CD14-positive monocyte (primary cell): ENCODE measurements around the gene ZNF805. TPM values are rescaled to one million over a fixed set of nuclear protein-coding genes. Genes with fewer than 3 reads are reported as not detected.

Experiments used
- DNase-seq, 3 donors: peaks; one replicate each; pipeline ENCODE4 v3.0.0-alpha.2; 2011 to 2022
- H2AFZ ChIP-seq: 2 replicates; pipeline ENCODE4 v1.6.0; 2012; ENCODE audit warnings: mild to moderate bottlenecking, low read depth, low read length, inconsistent platforms; ENCODE audit not compliant: insufficient read depth, poor library complexity, severe bottlenecking
- H3K27ac ChIP-seq, 2 donors: 1 replicate in 1 of 2; 2 replicates in 1 of 2; pipeline ENCODE4 v1.5.1; 2012 to 2013; ENCODE audit warnings: low read length in 2 of 2, control low read depth in 1 of 2, inconsistent platforms in 1 of 2, low read depth in 1 of 2, mild to moderate bottlenecking in 1 of 2
- H3K27me3 ChIP-seq, 2 donors: one replicate each; pipeline versions ENCODE4 v1.6.0 to v1.6.1; 2011 to 2013; ENCODE audit warnings: low read length in 2 of 2; ENCODE audit not compliant: control insufficient read depth in 2 of 2, insufficient read depth in 2 of 2
- H3K36me3 ChIP-seq, 2 donors: replicated peaks in 1 of 2; 1 replicate in 1 of 2; 2 replicates in 1 of 2; pipeline versions ENCODE4 v1.5.1 to v1.6.1; 2012 to 2013; ENCODE audit warnings: low read length in 2 of 2, control low read depth in 1 of 2, inconsistent platforms in 1 of 2, mild to moderate bottlenecking in 1 of 2; ENCODE audit not compliant: insufficient read depth in 2 of 2, control insufficient read depth in 1 of 2
- H3K4me1 ChIP-seq, 2 donors: 1 replicate in 1 of 2; 2 replicates in 1 of 2; pipeline versions ENCODE4 v1.5.1 to v1.6.1; 2012 to 2013; ENCODE audit warnings: low read length in 2 of 2, control low read depth in 1 of 2, inconsistent platforms in 1 of 2, mild to moderate bottlenecking in 1 of 2, moderate library complexity in 1 of 2; ENCODE audit not compliant: insufficient read depth in 2 of 2, control insufficient read depth in 1 of 2
- H3K4me2 ChIP-seq: replicated peaks from 2 replicates; pipeline ENCODE3; 2012; ENCODE audit warnings: low read length, moderate library complexity, mild to moderate bottlenecking; ENCODE audit not compliant: poor library complexity, severe bottlenecking; ENCODE audit errors: extremely low read depth
- H3K4me3 ChIP-seq, 3 experiments: fragments of 200-600 bp in 1 of 3; sonication (generic) in 1 of 3; replicated peaks in 1 of 3; 1 replicate in 2 of 3; 2 replicates in 1 of 3; pipeline ENCODE4 v1.5.1; 2011 to 2013; ENCODE audit warnings: low read length in 3 of 3, mild to moderate bottlenecking in 3 of 3, control low read depth in 2 of 3, low read depth in 2 of 3, inconsistent platforms in 1 of 3, moderate library complexity in 1 of 3
- H3K79me2 ChIP-seq: 2 replicates; pipeline ENCODE4 v1.6.0; 2012; ENCODE audit warnings: mild to moderate bottlenecking, control low read depth, inconsistent platforms, low read length, moderate library complexity; ENCODE audit not compliant: insufficient read depth
- H3K9ac ChIP-seq: 2 replicates; pipeline ENCODE4 v1.6.0; 2017; ENCODE audit warnings: low read length, mild to moderate bottlenecking; ENCODE audit not compliant: insufficient read depth, poor library complexity, severe bottlenecking
- H3K9me3 ChIP-seq, 2 donors: replicated peaks in 1 of 2; 1 replicate in 1 of 2; 2 replicates in 1 of 2; pipeline versions ENCODE4 v1.5.1 to v1.6.1; 2012 to 2013; ENCODE audit warnings: low read length in 2 of 2, control low read depth in 1 of 2; ENCODE audit not compliant: control insufficient read depth in 1 of 2, insufficient read depth in 1 of 2
- H4K20me1 ChIP-seq: 2 replicates; pipeline ENCODE4 v1.6.0; 2012; ENCODE audit warnings: mild to moderate bottlenecking, low read length, control low read depth, moderate library complexity; ENCODE audit not compliant: insufficient read depth
- H3K27ac Mint-ChIP-seq, 7 donors: one replicate each; pipeline ENCODE4 v1.8.0; 2020; ENCODE audit warnings: mild to moderate bottlenecking in 7 of 7, mixed read lengths in 7 of 7, moderate library complexity in 6 of 7, inconsistent platforms in 2 of 7
- H3K27me3 Mint-ChIP-seq, 3 donors: one replicate each; pipeline ENCODE4 v1.8.0; 2021 to 2022; ENCODE audit warnings: low read depth in 3 of 3, mild to moderate bottlenecking in 3 of 3, mixed read lengths in 3 of 3, moderate library complexity in 3 of 3, inconsistent platforms in 1 of 3
- H3K36me3 Mint-ChIP-seq, 2 donors: one replicate each; pipeline ENCODE4 v1.8.0; 2020; ENCODE audit warnings: mixed read lengths in 2 of 2, inconsistent platforms in 1 of 2, mild to moderate bottlenecking in 1 of 2
- H3K4me1 Mint-ChIP-seq: one replicate; pipeline ENCODE4 v1.8.0; 2020; ENCODE audit warnings: mild to moderate bottlenecking, mixed read lengths
- H3K4me3 Mint-ChIP-seq, 2 donors: one replicate each; pipeline ENCODE4 v1.8.0; 2020; ENCODE audit warnings: mild to moderate bottlenecking in 2 of 2, mixed read lengths in 2 of 2, moderate library complexity in 1 of 2
- H3K9me3 Mint-ChIP-seq, 7 donors: one replicate each; pipeline ENCODE4 v1.8.0; 2020 to 2022; ENCODE audit warnings: mixed read lengths in 7 of 7, mild to moderate bottlenecking in 6 of 7, moderate library complexity in 6 of 7, inconsistent platforms in 2 of 7
- WGBS: methylation state at CpG from one replicate; pipeline ENCODE4 v1.1.5; 2013; ENCODE audit warnings: missing lambda C conversion rate; ENCODE audit not compliant: insufficient coverage; 5-methylcytosine and 5-hydroxymethylcytosine counted together
- intact Hi-C, 2 donors: fragments of 100-400 bp; cut with micrococcal nuclease; formaldehyde crosslinking; loops; one replicate each; pipeline versions ENCODE4 v1.15.0 to v1.15.1; 2023
- polyA plus RNA-seq, 3 donors: library from polyadenylated mRNA; depleted of rRNA in 1 of 3; unstranded in 2 of 3; stranded (reverse) in 1 of 3; fragments of 300-500 nt in 2 of 3; fragments of >200 nt in 1 of 3; fragmentation: Illumina TruSeq in 2 of 3; gene quantifications; 1 replicate in 2 of 3; 2 replicates in 1 of 3; pipeline ENCODE4 v1.2.3, GENCODE V29; 2012 to 2021
- TF ChIP-seq, protein P1 (sequence below): fragments of 200-600 bp; IDR thresholded peaks from one replicate; pipeline ENCODE4 v1.8.0; 2022; ENCODE audit warnings: antibody characterized with exemption, mild to moderate bottlenecking

Gene ZNF805
- polyA plus RNA-seq, 3 donors = 1.3 to 3.4 (median 3.3) TPM

DNA sequence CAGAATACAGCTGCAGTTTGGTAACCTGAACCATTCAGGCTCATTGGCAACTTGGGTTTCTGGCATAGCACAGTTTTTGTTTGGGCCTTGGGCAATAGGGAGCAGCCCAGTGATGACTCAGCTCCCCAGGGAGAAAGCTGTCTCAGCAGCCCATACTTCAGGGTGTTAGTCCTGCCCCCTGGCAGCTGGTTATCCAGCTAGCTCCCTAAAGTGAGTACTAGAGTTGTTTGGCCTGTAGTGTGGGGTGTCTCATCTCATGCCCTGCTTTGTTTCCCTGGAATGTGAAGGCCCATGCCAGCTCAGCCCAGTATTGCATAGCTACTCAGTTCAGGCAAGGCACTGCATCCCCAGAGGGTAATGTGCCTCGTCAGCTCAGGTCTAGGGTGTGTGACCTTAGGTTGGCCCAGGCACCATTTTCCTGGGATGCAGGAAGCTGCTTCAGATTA, 61.6 kb downstream of the ZNF805 start:
- TF ChIP-seq, protein P1, sequence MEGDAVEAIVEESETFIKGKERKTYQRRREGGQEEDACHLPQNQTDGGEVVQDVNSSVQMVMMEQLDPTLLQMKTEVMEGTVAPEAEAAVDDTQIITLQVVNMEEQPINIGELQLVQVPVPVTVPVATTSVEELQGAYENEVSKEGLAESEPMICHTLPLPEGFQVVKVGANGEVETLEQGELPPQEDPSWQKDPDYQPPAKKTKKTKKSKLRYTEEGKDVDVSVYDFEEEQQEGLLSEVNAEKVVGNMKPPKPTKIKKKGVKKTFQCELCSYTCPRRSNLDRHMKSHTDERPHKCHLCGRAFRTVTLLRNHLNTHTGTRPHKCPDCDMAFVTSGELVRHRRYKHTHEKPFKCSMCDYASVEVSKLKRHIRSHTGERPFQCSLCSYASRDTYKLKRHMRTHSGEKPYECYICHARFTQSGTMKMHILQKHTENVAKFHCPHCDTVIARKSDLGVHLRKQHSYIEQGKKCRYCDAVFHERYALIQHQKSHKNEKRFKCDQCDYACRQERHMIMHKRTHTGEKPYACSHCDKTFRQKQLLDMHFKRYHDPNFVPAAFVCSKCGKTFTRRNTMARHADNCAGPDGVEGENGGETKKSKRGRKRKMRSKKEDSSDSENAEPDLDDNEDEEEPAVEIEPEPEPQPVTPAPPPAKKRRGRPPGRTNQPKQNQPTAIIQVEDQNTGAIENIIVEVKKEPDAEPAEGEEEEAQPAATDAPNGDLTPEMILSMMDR = no peak
- Histone ChIP-seq H3K36me3 (peaks cover 7 to 70% of the 10 kb centered on the region in 2 donors), H3K79me2 (peaks cover 13% of the 10 kb centered on the region), H3K9me3 (no peaks in the 10 kb centered on the region), H4K20me1 (no peaks in the 10 kb centered on the region), H3K4me3 (no peak overlapping the region), H3K9ac (no peak overlapping the region), H3K4me1 (no peaks in the 10 kb centered on the region), H2AFZ (no peak overlapping the region), H3K4me2 (no peak overlapping the region), H3K27ac (no peak overlapping the region), H3K27me3 (no peaks in the 10 kb centered on the region)
- Mint-ChIP-seq H3K27ac (peak overlapping the region in 1 of 7 donors; percentile 19), H3K4me3 (no peak overlapping the region), H3K36me3 (peaks cover 32 to 68% of the 10 kb centered on the region in 2 donors), H3K4me1 (no peaks in the 10 kb centered on the region), H3K9me3 (peaks cover 0 to 7% (median 3%) of the 10 kb centered on the region in 7 donors), H3K27me3 (peaks cover 0 to 2% (median 0%) of the 10 kb centered on the region in 3 donors)
- DNase-seq = no peak
- WGBS = 100% methylated on average over 1 of the region's 1 CpG
- intact Hi-C loops = no loop called here

DNA sequence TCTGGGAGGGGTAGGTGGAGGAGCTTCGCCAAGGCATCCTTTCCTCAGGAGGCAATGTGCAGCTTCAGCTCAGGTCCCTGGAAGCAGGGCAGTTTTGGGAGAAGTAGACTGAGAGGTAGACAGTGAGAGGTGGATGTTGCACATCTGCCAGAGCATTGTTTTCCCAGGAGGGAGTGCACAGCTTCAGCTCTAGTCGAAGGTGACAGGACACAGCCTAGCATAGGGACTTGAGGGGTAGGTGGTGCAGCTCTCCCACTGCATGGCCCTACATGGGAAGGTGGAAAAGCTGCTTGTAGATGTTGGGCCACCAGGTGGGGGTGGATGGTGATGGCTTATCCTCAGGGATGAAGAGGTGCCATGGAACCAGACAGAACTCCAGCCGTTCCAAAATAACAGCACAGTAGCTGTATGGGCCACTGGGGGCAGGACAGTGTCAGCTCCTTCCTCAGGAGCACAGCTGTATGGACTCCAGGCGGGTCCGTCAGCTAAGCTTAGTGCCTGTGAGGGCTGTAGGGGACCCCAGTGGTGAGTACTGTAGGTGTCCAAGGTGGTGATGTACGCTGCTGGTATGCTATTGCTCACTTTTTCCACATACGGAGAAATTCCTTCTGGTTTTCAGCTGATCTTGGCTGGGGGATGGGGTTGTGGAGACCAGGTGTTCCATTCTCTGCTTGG, 62.4 kb downstream of the ZNF805 start:
- Histone ChIP-seq H4K20me1 (no peaks in the 10 kb centered on the region), H3K36me3 (peaks cover 5 to 65% of the 10 kb centered on the region in 2 donors), H3K9me3 (no peaks in the 10 kb centered on the region), H3K4me2 (no peak overlapping the region), H2AFZ (no peak overlapping the region), H3K4me1 (no peaks in the 10 kb centered on the region), H3K27me3 (no peaks in the 10 kb centered on the region), H3K79me2 (peaks cover 10% of the 10 kb centered on the region), H3K4me3 (no peak overlapping the region), H3K27ac (no peak overlapping the region), H3K9ac (no peak overlapping the region)
- peaks cover 0 to 7% (median 1%) of the 10 kb centered on the region in 7 donors for H3K9me3 Mint-ChIP-seq
- TF ChIP-seq, protein P1 = no peak
- intact Hi-C loops = no loop called here
- DNase-seq = no peak
- 69% methylated on average over 5 of the region's 7 CpGs for WGBS
- peaks cover 27 to 62% of the 10 kb centered on the region in 2 donors for H3K36me3 Mint-ChIP-seq
- H3K27ac Mint-ChIP-seq = no peak overlapping the region
- no peaks in the 10 kb centered on the region for H3K4me1 Mint-ChIP-seq
- H3K4me3 Mint-ChIP-seq = no peak overlapping the region
- peaks cover 0 to 2% (median 0%) of the 10 kb centered on the region in 3 donors for H3K27me3 Mint-ChIP-seq

Other genes with a start within 250 kb of the ZNF805 start
- gene USP29, start 120.6 kb upstream of the ZNF805 start, polyA plus RNA-seq = not detected
- gene ZIM3, start 95.4 kb upstream of the ZNF805 start, polyA plus RNA-seq = not detected
- gene DUXA, start 73.1 kb upstream of the ZNF805 start, polyA plus RNA-seq = not detected
- 1 to 10 TPM; 5.3 to 6.9 (median 5.6) TPM for gene ZNF264, start 49.1 kb upstream of the ZNF805 start, polyA plus RNA-seq
- gene AURKC, start 9.6 kb upstream of the ZNF805 start, polyA plus RNA-seq = under 1 TPM in 2 of 3 donors, not detected in 1; 0.19 to 0.44 TPM
- 1 to 10 TPM; 2.8 to 4.5 (median 3.5) TPM for gene ZNF460, start 39.9 kb downstream of the ZNF805 start, polyA plus RNA-seq
- 1 to 10 TPM in 1 of 3 donors, under 1 TPM in 2; 0.85 to 1.1 (median 0.99) TPM for gene ZNF543, start 79.8 kb downstream of the ZNF805 start, polyA plus RNA-seq
- gene ZNF304, start 110.6 kb downstream of the ZNF805 start, polyA plus RNA-seq = 1 to 10 TPM in 2 of 3 donors, under 1 TPM in 1; 0.96 to 2.9 (median 1.0) TPM
- gene TRAPPC2B, start 122.9 kb downstream of the ZNF805 start, polyA plus RNA-seq = 10 to 100 TPM in 2 of 3 donors, 1 to 10 TPM in 1; 7.4 to 13.9 (median 11.5) TPM
- gene ZNF547, start 122.9 kb downstream of the ZNF805 start, polyA plus RNA-seq = under 1 TPM in 2 of 3 donors, not detected in 1; 0.30 to 0.32 TPM
- gene ZNF548, start 149.2 kb downstream of the ZNF805 start, polyA plus RNA-seq = 10 to 100 TPM in 1 of 3 donors, 1 to 10 TPM in 2; 4.6 to 20.7 (median 6.0) TPM
- gene ZNF17, start 170.5 kb downstream of the ZNF805 start, polyA plus RNA-seq = 1 to 10 TPM; 1.4 to 3.3 (median 2.3) TPM
- 1 to 10 TPM; 3.4 to 9.0 (median 3.7) TPM for gene ZNF749, start 194.7 kb downstream of the ZNF805 start, polyA plus RNA-seq
- under 1 TPM in 2 of 3 donors, not detected in 1; 0.07 to 0.08 TPM for gene VN1R1, start 216.5 kb downstream of the ZNF805 start, polyA plus RNA-seq
- gene ZNF772, start 236.9 kb downstream of the ZNF805 start, polyA plus RNA-seq = 1 to 10 TPM in 1 of 3 donors, under 1 TPM in 2; 0.32 to 1.2 (median 0.99) TPM
- gene ZNF419, start 247.1 kb downstream of the ZNF805 start, polyA plus RNA-seq = 1 to 10 TPM; 1.3 to 1.6 (median 1.4) TPM